ENCODE measurements around the gene SLC16A7. TPM values are rescaled to one million over a fixed set of nuclear protein-coding genes. Genes with fewer than 3 reads are reported as not detected.

Gene SLC16A7
- total RNA-seq, 4 donors from 2014 or later: 20.8 to 31.0 (median 28.3) TPM

DNA sequence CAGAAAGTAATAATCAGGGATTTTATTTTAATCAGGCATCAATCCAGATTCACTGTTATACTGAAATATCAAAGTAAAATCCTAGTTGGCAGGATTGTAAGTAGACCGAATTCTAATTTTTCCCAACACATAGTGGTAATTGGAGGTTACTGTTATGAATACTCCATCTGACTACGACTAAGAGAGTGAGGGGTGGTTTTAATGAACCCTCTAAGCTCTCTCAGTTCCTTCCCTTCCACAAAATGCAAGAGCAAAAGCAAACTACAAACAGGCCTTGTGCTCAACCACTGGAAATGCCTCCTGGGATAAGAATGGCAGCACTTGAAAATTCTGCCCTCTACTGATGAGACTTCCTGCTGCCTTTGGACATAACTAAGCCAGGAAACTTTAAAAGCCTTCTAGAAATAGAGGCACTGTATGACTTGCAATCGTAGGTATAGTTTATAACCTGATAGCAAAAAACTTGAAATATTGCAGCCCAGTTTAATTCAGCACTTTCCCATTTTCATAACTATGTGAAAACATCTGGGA is 184.8 kb downstream of the SLC16A7 start:
- intact Hi-C loops (cut with DNase I; ENCODE audit: low total_unique reads): no loop called here
- WGBS, 2 donors: 59 to 66% methylated on average over 3 of the region's 3 CpGs
- TF ChIP-seq POLR2A (IDR thresholded peaks at IDR 0.05): no peak
- no peak for TF ChIP-seq CTCF (IDR thresholded peaks at IDR 0.05)
- DNase-seq (ENCODE audit: low spot score in 2 of 2): no peak
- no peak overlapping the region for H3K4me3 ChIP-seq (ENCODE audit: low read depth, poor library complexity, severe bottlenecking)

DNA sequence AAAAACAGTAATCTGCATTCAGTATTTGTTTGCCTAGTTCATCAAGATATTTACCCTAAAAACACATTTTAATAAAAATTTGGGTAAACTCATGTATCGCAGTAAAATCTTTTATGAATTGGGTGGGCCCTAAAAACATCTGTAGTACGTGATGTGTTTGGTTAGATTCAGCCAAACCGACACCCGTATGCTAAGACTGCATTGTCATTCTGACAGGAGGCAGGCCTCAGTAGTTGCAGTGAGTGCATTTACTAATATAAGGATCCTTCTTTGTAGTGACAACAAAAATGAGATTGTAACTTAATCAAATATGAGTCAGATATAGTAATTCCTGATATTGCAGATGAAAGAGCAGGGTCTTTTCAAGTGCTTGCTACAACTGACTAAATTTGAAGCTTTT is 191.8 kb downstream of the SLC16A7 start:
- TF ChIP-seq POLR2A (IDR thresholded peaks at IDR 0.05) (no peak), CTCF (IDR thresholded peaks at IDR 0.05) (no peak)
- DNase-seq (ENCODE audit: low spot score in 2 of 2): no peak
- H3K4me3 ChIP-seq (ENCODE audit: low read depth, poor library complexity, severe bottlenecking): no peak overlapping the region
- 53 to 58% methylated on average over 4 of the region's 4 CpGs for WGBS, 2 donors
- intact Hi-C loops (cut with DNase I; ENCODE audit: low total_unique reads): no loop called here

DNA sequence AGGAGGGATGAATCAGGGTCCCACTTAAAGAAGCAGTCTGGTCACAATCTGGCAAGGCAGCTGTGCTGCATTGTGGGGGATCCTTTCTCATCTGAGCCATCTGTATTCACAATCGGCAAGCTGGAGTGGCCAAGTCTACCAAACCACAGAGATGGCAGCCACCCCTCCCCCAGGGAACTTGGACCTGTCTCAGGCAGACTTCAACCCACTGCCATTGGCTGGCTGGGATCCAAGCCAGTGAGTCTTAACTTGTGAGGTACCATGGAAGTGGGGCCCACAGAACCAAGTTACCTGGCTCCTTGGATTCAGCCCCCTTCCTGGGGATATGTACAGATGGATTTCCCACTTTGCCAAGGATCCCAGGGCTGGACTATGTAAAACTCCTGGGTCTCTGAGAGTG is 196.8 kb downstream of the SLC16A7 start:
- 83 to 100% methylated on average over 1 of the region's 1 CpG for WGBS, 2 donors
- DNase-seq (ENCODE audit: low spot score in 2 of 2): no peak
- no peak overlapping the region for H3K4me3 ChIP-seq (ENCODE audit: low read depth, poor library complexity, severe bottlenecking)
- intact Hi-C loops (cut with DNase I; ENCODE audit: low total_unique reads): no loop called here
- TF ChIP-seq CTCF (IDR thresholded peaks at IDR 0.05) (no peak), POLR2A (IDR thresholded peaks at IDR 0.05) (no peak)

GRCh38 chr12:59803735-59804134 is 207.9 kb downstream of the SLC16A7 start:
- no peak for TF ChIP-seq CTCF (IDR thresholded peaks at IDR 0.05)
- no peak for TF ChIP-seq POLR2A (IDR thresholded peaks at IDR 0.05)
- WGBS, 2 donors: 33 to 42% methylated on average over 1 of the region's 1 CpG
- no peak for DNase-seq (ENCODE audit: low spot score in 2 of 2)
- intact Hi-C loops (cut with DNase I; ENCODE audit: low total_unique reads): no loop called here
- H3K4me3 ChIP-seq (ENCODE audit: low read depth, poor library complexity, severe bottlenecking): no peak overlapping the region

DNA sequence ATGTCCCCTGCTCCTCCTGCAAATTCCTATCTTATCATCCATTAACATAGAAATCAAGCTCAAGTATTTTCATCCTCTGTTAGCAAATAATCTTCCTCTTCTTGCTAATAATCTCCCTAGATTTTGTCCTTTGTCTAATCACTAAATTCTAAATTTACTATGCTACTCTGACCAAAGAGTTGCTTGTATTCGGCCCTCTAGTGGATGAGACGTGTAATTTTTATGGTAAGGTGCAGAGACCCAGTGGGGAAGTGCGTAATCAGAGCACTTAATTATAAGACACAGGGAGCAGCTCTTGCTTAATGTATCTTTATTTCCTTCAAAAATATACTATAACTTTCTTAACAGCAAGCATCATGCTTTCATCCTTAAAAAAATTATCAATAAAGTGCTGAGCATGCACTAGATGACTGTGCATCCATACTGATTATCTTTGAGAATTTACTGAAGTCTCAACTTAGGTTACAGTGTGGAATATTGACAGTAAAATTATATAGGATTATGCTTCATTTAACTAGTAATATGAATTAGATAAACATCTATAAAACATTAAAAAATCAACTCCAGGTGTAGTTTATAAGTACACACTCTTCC is 212.6 kb downstream of the SLC16A7 start:
- TF ChIP-seq CTCF (IDR thresholded peaks at IDR 0.05) (peak in 1 of 3 donors; percentile 42), POLR2A (IDR thresholded peaks at IDR 0.05) (no peak)
- DNase-seq (ENCODE audit: low spot score in 2 of 2): no peak
- no peak overlapping the region for H3K4me3 ChIP-seq (ENCODE audit: low read depth, poor library complexity, severe bottlenecking)
- intact Hi-C loops (cut with DNase I; ENCODE audit: low total_unique reads): no loop called here
- 6 to 11% methylated on average over 3 of the region's 3 CpGs for WGBS, 2 donors

DNA sequence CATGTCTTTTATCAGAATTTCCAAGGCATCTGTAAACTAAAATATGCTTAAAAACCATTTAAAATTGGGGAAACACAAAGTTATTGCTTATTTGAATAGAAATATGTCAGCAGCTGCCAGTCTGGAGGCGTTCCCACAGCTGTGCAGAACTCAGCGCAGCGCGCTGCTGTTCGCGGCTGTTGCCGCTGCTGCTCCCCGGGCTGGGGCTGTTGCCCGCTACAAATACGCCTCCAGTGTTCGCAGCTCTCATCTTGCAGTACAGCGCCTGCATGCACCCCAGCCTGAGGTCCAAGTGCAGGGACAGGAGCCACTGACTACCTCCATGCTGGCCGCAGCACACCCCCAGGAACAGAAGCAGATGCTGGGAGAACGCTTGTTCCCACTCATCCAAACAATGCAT is 216.2 kb downstream of the SLC16A7 start:
- TF ChIP-seq POLR2A (IDR thresholded peaks at IDR 0.05): no peak
- no peak for TF ChIP-seq CTCF (IDR thresholded peaks at IDR 0.05)
- no peak overlapping the region for H3K4me3 ChIP-seq (ENCODE audit: low read depth, poor library complexity, severe bottlenecking)
- no peak for DNase-seq (ENCODE audit: low spot score in 2 of 2)
- intact Hi-C loops (cut with DNase I; ENCODE audit: low total_unique reads): no loop called here
- WGBS, 2 donors: 95 to 96% methylated on average over 14 of the region's 14 CpGs
